ENCODE data around the gene JCHAIN.

- TF ChIP-seq CTCF (IDR thresholded peaks at IDR 0.05) (no peak), POLR2AphosphoS5 (IDR thresholded peaks at IDR 0.05) (no peak), POLR2A (IDR thresholded peaks at IDR 0.05) (no peak)
Measured at GRCh38 chr4:70691661-70692060, 25.4 kb upstream of the JCHAIN start.

All from prostate gland (tissue), 2 donors.